NCI-H2196 treated with DMSO at 0.1 percent for 48 hours (cell line): ENCODE results near the gene DMTF1.

Experiments
- DNase-seq: peaks from one replicate; lab custom pipeline; 2025; ENCODE audit not compliant: unreplicated experiment; lab: John Stamatoyannopoulos, UW

The DMTF1 gene

DNA sequence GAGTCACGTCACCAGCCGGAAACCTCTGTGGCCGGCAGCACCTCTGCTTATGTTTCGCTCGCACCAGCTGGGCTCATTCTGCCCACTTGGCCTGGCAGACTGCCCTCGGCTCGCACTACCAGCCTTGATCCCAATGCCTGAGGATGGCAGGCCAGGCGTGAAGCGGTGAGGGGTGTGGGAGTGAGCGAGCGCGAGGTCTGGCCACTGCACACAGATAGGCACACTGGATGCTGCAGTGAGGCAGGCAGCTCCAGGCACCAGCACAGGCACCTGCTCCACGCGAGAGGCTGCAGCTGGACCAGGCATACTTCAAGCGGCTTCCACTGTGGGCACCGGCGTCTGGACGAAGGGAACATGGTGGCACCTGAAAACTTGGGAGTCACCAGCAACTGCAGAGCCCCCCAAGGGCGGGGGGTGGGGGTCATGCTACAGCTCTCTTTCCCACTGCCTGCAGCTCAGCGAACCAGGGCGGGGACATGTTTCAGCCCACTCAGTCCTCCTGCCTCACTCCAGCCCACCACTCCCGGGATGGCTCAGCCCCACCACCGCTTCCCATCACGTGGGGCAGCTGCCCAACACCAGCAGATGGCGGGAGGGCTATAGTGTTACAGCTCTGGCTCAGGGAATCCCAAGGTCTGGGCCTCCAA, 5.4 kb upstream of the DMTF1 start:
- no peak for DNase-seq

DNA sequence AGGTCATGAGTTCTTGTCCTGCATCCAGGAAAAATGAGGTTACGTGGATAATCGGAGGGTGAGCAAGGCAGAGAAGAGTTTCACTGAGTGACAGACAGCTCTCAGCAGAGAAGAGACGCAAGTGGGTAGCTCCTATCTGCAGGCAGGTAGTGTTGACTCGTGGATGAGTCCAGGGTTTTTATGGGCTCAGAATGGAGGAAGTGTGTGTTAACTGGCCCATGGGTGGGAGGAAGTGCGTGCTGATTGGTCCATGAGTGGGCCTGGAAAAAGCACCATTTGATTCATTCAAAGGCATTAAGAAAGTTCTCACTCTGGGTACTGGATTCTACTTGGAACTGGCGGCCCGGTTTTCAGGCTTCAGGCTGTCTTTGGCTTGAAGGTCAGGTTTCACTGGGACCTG, 4.8 kb upstream of the DMTF1 start:
- DNase-seq = no peak

DNA sequence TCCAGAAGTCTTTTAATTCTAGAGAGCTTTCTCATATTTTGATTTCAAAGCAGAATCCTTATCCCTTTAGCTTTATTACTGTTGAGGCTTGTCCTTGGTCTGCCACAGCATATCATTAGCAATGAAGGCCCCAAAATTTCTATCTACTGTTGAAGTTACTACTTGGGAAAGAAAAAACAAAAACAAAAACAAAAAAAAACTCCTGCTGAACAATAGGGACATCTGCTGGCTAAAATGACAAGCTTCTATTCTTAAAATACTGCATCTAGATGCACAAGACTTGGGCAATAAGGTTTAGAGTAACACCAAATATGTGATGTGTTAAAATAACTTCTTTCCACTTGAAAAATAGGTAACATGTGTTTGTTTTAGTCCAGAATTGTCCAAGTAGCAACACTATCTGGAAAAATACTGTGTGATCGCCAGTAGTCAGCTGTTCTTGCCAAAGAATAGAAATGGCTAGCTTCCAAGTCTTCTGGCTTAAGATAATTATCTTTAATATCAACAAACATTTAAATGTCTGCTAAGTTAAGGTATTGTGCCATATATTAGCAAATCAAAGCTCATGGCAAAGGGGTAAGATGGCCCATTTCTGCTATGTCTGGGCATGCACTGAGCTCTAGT, 3.8 kb upstream of the DMTF1 start:
- DNase-seq = peak; percentile 35

DNA sequence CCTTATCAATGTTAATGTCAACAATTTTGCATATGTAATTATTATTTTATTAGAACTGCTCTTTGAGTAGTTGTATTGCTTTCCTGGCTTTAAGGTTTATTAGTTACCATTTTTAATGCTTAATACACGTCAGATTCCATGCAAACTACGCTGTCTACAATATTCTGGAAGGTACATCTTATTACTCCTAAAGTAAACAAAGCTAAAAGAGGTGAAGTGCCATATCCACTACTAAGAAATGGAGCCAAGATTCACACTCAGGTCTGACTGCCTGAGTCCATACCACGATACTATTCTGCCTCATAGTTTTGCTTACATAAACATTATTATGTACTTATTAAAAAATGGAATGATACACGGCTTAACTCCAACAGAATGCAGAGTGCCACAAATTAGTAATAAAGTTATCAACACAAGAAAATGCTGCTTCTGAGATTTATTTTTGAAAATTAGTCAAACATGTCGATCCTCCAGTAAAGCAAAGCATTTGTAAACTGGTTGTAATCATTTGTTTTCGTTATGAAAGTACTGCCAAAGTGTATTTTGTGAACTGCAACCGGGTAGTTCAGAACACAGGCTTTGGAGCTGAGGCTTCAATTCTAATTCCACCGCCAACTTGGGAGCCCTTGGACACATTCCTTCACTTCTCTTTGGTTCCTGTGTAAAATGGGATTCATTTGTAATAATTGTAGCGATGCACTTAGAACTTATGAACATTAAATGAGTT, 1.1 kb upstream of the DMTF1 start:
- DNase-seq = no peak

DNA sequence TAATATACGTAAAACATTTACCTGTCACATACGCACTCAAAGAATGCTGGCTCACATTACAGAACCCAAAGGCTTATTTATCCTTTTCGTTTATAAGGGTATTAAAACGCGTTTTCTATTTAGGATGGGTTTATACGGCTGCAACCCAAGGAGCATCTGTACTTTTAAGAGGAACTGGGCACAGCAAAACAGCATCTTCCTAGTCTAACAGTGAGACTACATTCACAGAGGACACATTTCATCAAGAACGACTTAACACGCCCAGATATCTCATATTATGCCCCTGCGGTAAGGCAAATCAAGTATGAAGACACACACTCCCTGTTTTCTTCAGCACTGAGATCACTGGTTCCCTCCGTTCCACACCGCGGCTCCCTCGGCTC, 533 bp upstream of the DMTF1 start:
- no peak for DNase-seq

DNA sequence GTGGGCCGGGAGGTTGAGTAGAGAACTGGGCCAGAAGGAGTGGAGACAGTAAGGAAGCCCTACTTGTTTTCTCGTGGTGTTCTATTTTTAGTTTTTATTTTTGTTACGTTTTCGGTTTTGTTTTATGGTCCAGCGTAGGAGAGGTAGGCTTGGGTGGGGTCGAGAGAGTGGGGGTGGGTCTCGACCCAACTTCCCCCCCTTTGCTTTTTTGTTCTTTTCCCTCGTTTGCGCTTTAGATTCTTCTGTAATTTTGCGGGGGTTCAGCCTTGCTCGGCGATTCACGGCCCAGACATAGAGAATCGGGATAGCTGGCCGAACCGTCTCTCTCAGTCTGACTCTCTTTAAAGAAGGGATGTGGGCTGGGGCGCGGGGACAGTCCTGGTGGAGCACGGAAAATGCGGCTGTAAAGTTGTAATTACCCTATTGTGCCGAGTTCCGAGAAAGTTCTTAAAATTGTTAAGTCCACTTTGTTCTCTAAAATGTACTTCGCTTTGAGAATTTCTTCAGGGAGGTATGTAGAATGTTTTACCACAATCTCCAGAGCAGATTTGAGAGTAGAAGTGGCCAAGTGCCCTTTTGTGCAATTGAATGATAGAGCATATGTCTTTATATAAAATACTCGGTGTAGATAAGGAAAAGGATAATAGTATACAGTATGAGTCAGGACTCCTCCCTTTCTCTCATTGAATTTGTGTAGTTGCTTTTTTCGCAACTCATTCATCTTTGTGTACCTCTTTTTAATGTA, 816 bp downstream of the DMTF1 start:
- no peak for DNase-seq

DNA sequence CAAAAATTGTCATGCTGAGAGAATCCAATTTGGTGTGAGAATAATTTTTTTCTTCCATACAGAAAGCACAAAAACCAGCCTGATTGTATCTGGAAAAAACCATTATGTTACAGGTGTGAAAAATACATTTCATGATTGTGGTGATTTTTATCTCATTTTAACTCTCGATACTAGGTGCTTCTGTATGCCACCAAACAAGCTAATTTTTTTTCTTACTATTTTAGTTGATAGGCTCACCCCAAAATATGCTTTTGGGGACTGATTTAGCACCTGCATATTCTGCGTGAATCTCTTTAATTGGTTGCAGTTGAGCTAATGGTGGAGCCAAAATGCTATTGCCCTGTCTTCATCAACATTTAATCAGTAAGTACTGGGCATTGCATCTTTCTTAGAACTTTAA, 1.9 kb downstream of the DMTF1 start:
- no peak for DNase-seq

DNA sequence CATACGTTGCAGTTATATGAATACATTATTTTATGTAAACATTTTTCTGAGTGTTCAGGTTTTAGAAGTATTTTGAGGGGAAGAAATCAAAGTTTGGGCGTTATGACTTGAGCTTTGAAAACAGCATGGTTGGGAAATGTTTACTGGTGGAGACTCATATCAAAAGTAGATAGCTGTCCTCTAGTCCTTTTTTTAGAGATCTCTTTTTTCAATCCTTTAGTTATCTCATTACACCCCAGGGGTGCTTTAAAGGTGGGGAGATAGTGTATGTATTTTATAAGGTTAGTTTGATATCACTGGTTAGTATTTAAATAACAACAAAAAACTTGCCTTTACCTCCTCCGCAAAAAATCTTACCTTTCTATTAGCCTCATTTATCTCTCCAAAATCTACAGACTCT, 2.3 kb downstream of the DMTF1 start:
- DNase-seq = no peak

DNA sequence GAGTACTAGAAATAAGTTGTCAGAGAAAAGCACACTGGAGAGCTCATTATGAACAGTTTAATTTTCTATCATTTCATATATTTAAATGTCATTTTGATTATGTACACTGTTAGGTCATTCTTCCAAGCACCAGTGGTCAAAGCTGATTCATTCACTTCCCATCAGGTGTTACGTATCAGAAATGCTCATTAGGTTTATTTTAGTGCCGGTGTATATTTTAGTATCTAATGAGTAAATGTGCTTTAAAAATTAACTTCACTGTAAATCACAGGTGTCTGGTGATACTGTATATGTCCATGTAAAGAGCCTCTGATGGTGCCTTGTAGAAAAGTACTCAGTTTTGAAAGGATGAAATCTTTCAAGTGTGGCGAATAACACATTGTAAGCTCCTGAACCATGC, 3.5 kb downstream of the DMTF1 start:
- DNase-seq = no peak

DNA sequence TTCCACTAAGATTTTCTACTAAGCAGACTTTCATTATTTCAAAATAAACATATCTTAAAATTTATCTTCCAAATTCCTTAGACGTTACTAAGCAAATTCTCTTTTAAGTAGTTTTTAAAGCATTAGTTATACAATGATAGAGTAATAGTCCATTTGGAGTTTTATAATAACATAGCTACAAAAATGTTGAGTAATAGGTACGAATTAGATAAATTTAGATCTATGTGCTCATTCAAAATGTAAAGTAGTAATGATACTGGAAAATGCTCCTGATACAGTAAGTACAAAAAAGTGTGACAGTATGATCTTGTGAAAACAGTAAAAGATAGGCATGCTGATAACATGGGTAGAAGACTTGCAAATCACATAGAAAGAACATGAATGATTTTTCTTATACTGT, 4.5 kb downstream of the DMTF1 start:
- DNase-seq = no peak

DNA sequence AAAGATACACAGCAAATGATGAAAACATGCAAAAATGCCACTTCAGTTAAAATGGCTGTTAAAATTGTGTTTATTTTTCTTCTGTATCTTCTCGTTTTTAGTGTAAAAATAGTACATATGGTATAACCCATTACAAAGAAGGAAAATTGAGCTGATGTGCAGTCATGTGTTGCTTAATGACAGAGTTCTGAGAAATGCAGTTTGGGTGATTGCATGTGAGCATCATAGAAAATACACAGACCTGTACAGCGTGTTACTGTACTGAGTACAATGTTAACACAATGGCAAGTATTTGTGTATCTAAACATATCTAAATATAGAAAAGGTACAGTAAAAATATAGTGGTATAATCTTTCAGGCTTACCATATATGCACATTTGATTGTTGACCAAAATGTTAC, 7.3 kb downstream of the DMTF1 start:
- DNase-seq = no peak

DNA sequence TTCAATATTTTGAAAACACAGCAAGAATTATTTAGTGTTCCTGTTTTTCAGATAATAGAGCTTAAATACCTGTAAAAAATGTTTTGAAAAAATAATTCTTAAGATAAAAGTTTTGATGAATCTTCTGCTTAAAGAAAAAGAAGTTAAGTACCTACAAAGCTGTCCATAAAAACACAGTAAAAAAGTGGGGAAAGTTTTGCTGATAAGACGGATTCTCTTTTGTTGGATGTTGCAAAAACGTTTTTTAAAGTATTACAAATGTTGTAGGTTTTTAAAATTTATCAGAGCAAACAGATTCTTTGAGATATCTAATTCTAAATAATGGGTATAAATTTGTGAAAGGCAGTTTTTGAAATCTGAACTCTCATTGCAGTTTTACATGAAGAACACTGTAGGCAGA, 12.2 kb downstream of the DMTF1 start:
- DNase-seq = no peak

DNA sequence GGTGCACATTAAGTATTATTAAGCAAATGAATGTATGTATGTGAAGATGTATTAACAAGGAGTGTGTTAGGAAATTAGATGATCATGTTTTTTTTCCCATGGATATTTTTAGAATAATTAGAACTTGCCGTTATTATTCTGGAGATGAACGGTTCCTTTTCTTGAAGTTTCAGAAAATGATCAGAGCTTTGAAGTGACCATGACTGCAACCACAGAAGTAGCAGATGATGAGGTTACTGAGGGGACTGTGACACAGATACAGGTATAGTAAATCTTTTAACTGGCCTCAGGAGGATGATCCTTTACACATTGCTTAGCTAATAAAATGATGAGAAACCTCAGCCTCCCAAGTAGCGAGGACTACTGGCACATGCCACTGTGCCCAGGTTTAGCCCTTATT, 18.6 kb downstream of the DMTF1 start:
- DNase-seq = no peak

DNA sequence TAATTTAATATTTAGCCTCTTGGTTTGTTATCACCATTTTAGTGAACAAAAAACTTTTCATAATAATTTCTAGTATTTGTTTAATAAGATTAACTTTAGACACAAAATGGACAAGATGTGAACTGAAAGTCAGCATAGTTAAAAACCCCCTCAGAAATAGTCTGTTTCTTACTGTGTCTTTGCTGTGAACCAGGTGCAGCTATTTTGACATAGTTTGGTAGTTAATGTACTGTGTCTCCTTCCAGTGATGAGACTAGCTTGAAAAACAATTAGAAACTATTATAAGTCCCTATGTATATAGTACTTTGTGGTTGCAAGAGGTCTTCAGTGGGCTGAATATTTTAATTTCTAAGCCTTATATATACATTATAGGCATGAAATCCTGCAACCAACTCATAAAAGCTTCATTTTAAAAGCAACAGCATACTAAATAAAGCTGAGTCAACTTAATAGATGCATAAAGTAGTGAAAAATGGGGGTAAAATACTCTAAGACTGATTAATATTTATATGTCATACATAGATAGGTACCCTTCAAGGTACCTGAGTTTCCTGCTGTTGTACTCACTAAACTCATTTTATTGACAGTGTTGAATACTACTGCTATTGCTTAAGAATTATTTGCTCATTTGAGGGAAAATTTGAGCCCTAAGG, 19.2 kb downstream of the DMTF1 start:
- no peak for DNase-seq

DNA sequence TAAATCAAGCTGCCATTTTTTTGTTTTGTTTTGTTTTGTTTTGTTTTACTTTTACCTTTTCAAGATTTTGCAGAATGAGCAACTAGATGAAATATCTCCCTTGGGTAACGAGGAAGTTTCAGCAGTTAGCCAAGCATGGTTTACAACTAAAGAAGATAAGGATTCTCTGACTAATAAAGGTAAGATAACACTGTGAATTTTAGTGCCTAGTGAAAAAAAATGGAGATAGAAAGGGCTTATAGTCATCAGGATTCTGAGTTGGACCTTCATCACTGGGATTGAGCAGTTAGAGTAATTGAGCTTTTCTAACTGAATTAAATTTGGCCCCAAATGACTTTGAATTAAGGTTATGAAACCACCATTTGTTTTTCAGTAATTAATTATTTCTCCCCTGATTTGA, 21.2 kb downstream of the DMTF1 start:
- DNase-seq = no peak

DNA sequence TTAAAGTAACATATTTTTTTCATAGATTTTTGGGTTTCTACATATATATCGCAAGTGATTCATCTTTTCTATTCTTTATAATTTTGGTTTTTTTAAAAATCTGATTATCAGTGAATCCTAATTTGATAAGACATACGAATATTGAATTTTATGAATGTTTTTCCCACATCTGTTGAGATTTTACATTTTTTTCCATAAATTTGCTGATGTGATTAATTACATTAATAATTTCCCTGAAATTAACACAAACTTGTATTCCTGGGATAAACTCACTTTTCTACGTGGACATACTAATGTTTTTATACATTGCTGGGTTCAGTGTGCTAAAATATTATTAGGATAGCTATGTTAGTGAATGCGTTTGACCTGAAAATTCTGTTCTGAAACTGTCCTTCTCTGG, 26.1 kb downstream of the DMTF1 start:
- no peak for DNase-seq

DNA sequence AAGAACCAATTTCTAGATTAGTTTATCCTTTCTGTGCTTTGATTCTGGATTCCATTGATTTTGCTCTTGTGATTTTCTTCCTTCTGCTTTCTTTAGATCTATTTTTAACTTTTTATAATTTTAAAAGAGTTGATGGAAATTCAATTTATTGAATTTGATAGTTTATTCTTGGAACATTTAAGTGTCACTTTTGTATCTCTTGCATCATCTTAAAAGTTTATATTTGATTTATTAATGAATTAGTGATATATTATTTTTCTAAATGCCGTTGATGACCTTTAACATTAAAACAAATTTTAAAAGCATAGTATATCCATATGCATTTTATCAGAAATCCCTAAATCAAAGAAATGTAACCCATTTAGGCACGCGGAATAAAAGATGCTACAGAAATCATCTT, 26.9 kb downstream of the DMTF1 start:
- no peak for DNase-seq

DNA sequence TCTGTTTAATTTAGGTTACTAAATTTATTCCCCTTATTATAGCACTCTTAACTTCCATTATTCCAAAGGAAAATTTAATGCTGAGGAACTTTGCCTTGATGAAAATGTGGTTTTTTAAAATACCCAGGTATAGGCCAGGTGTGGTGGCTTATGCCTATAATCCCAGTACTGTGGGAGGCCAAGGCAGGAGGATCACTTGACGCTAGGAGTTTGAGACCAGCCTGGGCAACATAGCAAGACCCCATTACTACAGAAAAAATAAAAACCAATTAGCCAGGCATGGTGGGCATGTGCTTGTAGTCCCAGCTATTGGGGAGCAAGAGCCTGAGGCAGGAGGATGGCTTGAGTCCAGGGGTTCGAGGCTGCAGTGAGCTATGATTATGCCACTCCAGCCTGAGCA, 34.9 kb downstream of the DMTF1 start:
- no peak for DNase-seq

DNA sequence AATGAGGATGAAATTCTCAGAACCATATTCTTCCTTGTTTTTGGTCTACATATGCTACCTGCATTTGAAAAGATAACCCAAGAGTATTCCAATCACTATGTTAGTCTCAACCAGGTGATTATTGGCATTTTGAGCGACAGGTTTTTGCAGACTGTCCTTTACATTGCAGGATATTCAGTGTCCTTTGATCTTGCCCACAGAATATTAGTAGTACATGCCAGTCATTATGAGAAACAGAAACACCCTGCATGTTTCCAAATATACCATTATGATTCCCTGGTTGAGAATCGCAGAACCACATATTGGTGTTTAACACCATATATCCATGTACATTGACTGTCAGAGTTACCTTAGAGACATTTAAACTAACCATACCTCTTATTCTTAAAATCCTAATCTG, 36.7 kb downstream of the DMTF1 start:
- no peak for DNase-seq

DNA sequence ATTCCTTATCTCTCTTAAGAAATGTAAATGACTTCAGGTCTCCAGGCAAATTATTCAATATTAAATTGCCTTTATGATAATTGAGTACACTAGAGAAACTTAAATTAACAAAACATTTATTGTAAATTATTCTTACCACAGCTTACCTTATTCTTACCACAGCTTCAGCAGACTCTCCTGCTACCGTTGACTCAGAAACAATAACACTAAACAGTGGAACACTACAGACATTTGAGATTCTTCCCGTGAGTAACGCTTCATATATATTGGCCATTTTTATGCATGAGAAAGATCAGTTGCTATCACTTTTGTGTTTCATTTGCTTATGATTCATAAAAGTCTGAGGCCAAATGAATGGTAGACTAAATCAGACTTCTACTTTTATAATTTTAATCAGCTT, 38.5 kb downstream of the DMTF1 start:
- no peak for DNase-seq

DNA sequence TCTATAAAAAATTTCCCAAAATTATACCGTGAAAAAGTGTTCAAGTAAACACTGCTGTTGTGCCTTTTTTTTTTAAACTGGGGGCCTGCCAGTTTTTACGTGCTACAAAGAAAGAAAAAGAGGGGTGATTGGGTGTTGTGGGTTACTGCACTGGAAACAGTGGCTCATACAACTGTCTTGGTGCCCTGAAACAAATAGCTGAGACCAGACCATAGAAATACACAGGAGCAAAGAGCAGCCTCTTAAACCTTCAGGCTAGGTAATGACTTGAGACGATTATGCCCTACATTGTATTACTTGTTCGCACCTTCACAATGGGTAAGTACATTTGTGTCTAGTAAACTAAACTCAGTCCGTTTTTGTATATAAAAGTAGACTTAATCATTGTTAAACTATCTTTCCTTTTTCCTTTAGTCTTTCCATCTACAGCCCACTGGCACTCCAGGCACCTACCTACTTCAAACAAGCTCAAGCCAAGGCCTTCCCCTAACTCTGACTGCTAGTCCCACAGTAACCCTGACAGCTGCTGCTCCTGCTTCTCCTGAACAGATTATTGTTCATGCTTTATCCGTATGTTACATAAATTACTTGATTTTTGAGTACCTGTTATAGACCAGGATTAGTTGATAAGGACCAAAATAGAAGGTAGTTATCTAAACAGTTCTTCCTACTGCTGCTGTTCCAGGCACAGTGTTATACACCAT, 40.7 kb downstream of the DMTF1 start:
- DNase-seq = no peak
